GM12878 (cell line): ENCODE data around the gene TMEM120B. TPM values are rescaled to one million over a fixed set of nuclear protein-coding genes. Genes with fewer than 3 reads are reported as not detected.

Experiments
- ATAC-seq: fragments of 200-7000 bp; cut with Tn5 transposase; 3 replicates; pipeline ENCODE4 v1.9.1; 2020; ENCODE audit warnings: mild to moderate bottlenecking, moderate library complexity
- BruUV-seq: library from RNA; stranded (reverse); fragments of 400-500 nt; replicated peaks from 2 replicates; lab custom pipeline; 2021; lab: Mats Ljungman, UMichigan
- CTCF ChIA-PET: fragments of 300-600 bp; sonication (Branson Sonifier 250); formaldehyde crosslinking; extraction: SDS; loops from one replicate; lab custom pipeline; 2021; ENCODE audit warnings: inconsistent platforms; lab: Yijun Ruan, JAX
- POLR2A ChIA-PET: fragments of 350-600 bp; formaldehyde crosslinking; extraction: SDS; loops from one replicate; lab custom pipeline; 2021; ENCODE audit warnings: inconsistent platforms; lab: Charles Lee
- RAD21 ChIA-PET: fragments of 300-600 bp; sonication (Branson Sonifier 250); formaldehyde crosslinking; loops from one replicate; lab custom pipeline; 2023; ENCODE audit warnings: antibody characterized with exemption; ENCODE audit not compliant: unreplicated experiment; lab: Charles Lee
- SMC1A ChIA-PET: fragments of 300-600 bp; sonication (Branson Sonifier 250); formaldehyde crosslinking; loops from one replicate; lab custom pipeline; 2023; ENCODE audit not compliant: unreplicated experiment, uncharacterized antibody; lab: Charles Lee
- DNase-seq: peaks from one replicate; pipeline ENCODE4 v3.0.0-alpha.2; 2011; ENCODE audit warnings: low read depth, low spot score
- FAIRE-seq: peaks from 3 replicates; lab custom pipeline; 2011; peaks lifted over from hg19 to GRCh38; lab: Jason Lieb, UNC
- H2AFZ ChIP-seq: 2 replicates; pipeline ENCODE4 v1.6.0; 2011; ENCODE audit warnings: low read depth, low read length, control low read depth; ENCODE audit not compliant: control insufficient read depth
- H3K27ac ChIP-seq: 2 replicates; pipeline ENCODE4 v1.5.1; 2011; ENCODE audit warnings: control low read depth; ENCODE audit not compliant: control insufficient read depth, insufficient read depth
- H3K27me3 ChIP-seq, 2 experiments: replicated peaks in 1 of 2; 2 replicates each; pipeline versions ENCODE4 v1.6.0 to v1.6.1; 2011; ENCODE audit warnings: low read length in 1 of 2; ENCODE audit not compliant: control insufficient read depth in 2 of 2, insufficient read depth in 2 of 2
- H3K36me3 ChIP-seq, 2 experiments: 2 replicates each; pipeline ENCODE4 v1.5.1; 2011; ENCODE audit warnings: low read length in 1 of 2; ENCODE audit not compliant: control insufficient read depth in 2 of 2, insufficient read depth in 2 of 2
- H3K4me1 ChIP-seq: 2 replicates; pipeline ENCODE4 v1.6.1; 2011; ENCODE audit warnings: mild to moderate bottlenecking, low read length, moderate library complexity, mixed read lengths; ENCODE audit not compliant: control insufficient read depth, insufficient read depth
- H3K4me2 ChIP-seq: 2 replicates; pipeline ENCODE4 v1.6.0; 2011; ENCODE audit warnings: control low read depth; ENCODE audit not compliant: control insufficient read depth, insufficient read depth
- H3K4me3 ChIP-seq: fragments of 200-600 bp; sonication (generic); 2 replicates; pipeline ENCODE4 v1.5.1; 2016
- H3K79me2 ChIP-seq: 2 replicates; pipeline ENCODE4 v1.6.0; 2011; ENCODE audit warnings: low read length; ENCODE audit not compliant: control insufficient read depth, insufficient read depth
- H3K9ac ChIP-seq: 2 replicates; pipeline ENCODE4 v1.8.0; 2011; ENCODE audit warnings: low read length, control low read depth, mixed read lengths; ENCODE audit not compliant: control insufficient read depth, insufficient read depth
- H3K9me3 ChIP-seq: replicated peaks from 3 replicates; pipeline ENCODE4 v1.5.1; 2011; ENCODE audit warnings: mild to moderate bottlenecking, low read length; ENCODE audit not compliant: control insufficient read depth, insufficient read depth
- H4K20me1 ChIP-seq: 2 replicates; pipeline ENCODE4 v1.6.0; 2011; ENCODE audit not compliant: control insufficient read depth, insufficient read depth
- MEF2B ChIP-seq: fragments of 450-650 bp; IDR thresholded peaks from 2 replicates; pipeline ENCODE4 v1.6.1; 2018; ENCODE audit warnings: mild to moderate bottlenecking, moderate library complexity; ENCODE audit not compliant: partially characterized antibody, poor library complexity, severe bottlenecking
- POLR2A ChIP-seq: IDR thresholded peaks from 2 replicates; pipeline ENCODE4 v1.6.1; 2011; ENCODE audit warnings: low read depth, mild to moderate bottlenecking, low read length
- RB1 ChIP-seq: fragments of 450-650 bp; formaldehyde crosslinking; IDR thresholded peaks from 2 replicates; pipeline ENCODE4 v1.6.1; 2017; ENCODE audit warnings: mild to moderate bottlenecking, borderline replicate concordance
- SRF ChIP-seq, 2 experiments: IDR thresholded peaks; 2 replicates each; pipeline ENCODE4 v1.6.1; 2011; ENCODE audit warnings: low read depth in 2 of 2, low read length in 2 of 2, mild to moderate bottlenecking in 1 of 2, moderate library complexity in 1 of 2
- WGBS: methylation state at CpG from one replicate; pipeline ENCODE4 v1.1.6; 2016; ENCODE audit warnings: low lambda C conversion rate; ENCODE audit not compliant: insufficient replicate concordance, insufficient coverage; ENCODE audit errors: missing lambda C conversion rate; 5-methylcytosine and 5-hydroxymethylcytosine counted together
- in situ Hi-C: fragments of 300-500 bp; cut with MboI; formaldehyde crosslinking; loops from 9 replicates; pipeline ENCODE4 v1.14.3; 2018; ENCODE audit warnings: mixed read lengths
- intact Hi-C: fragments of 100-400 bp; cut with micrococcal nuclease; formaldehyde crosslinking; loops from one replicate; pipeline ENCODE4 v1.14.2; 2022; ENCODE audit not compliant: unreplicated experiment
- polyA plus RNA-seq, 11 experiments: library from polyadenylated mRNA; depleted of rRNA in 4 of 11; unstranded in 6 of 11; stranded (reverse) in 5 of 11; fragments of >200 nt; fragmentation: Nextera tagmentation in 4 of 11; fragmentation: Illumina TruSeq in 1 of 11; extraction: Ambion mirVana in 4 of 11; extraction: Trizol in 1 of 11; gene quantifications; 1 replicate in 1 of 11; 2 replicates in 10 of 11; pipeline versions ENCODE4 v1.2.1 to v1.2.3, GENCODE V29; 2011 to 2016; ENCODE audit warnings: inconsistent platforms in 2 of 11, missing spikeins in 2 of 11, low read depth in 1 of 11
- total RNA-seq, 4 experiments: library from RNA; depleted of rRNA in 3 of 4; stranded (reverse); fragments of >200 nt in 3 of 4; fragmentation: Illumina TruSeq in 1 of 4; extraction: Trizol in 1 of 4; gene quantifications; 2 replicates each; pipeline versions ENCODE4 v1.2.1 to v1.2.3, GENCODE V29; 2013 to 2021
- TF ChIP-seq, protein P1 (sequence below): fragments of 450-650 bp; IDR thresholded peaks from 2 replicates; pipeline ENCODE4 v1.6.1; 2017; ENCODE audit warnings: low read depth, mild to moderate bottlenecking, moderate library complexity

The TMEM120B gene
- total and polyA plus RNA-seq, 10 of the 15 experiments (the other 5 are each of a cell fraction or from before 2014, with no cell fraction given): 4.0 to 26.2 (median 9.2) TPM

DNA sequence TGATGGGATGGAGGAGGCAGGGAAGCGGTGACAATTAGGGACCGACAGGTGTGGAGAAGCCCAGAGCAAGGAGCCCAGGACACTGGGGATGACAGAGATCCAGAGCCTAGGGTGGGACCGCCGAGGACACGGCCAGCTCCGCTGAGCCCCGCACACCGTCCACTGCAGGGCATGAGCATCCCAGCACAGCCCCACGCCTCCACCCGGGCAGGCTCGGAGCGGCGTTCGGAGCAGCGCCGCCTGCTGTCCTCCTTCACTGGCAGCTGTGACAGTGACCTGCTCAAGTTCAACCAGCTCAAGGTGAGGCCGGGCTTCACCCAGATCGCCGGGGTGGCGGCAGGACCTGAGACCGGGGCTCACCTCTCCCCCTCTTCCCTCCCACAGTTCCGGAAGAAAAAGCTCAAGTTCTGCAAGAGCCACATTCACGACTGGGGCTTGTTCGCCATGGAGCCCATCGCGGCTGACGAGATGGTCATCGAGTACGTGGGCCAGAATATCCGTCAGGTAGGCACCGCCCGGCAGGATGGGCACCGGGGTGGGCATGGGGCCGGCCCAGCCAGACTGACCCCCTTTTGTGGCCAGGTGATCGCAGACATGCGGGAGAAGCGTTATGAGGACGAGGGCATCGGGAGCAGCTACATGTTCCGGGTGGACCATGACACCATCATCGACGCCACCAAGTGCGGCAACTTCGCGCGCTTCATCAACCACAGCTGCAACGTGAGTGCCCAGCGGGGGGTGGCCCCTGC, 115.0 kb downstream of the TMEM120B start:
- Histone ChIP-seq H3K4me2 (no peak overlapping the region), H3K9me3 (no peaks in the 10 kb centered on the region), H3K79me2 (no peaks in the 10 kb centered on the region), H3K4me3 (no peak overlapping the region)
- RAD21 ChIA-PET: interaction anchor here (1.4 kb wide), 1 partner anchor 33 kb away, joined by 4 read pairs; no protein-coding TSS in a partner anchor
- in situ Hi-C loops: no loop called here
- no peak for ATAC-seq
- TF ChIP-seq SRF (IDR thresholded peaks at IDR 0.05; ENCODE audit: low read depth in 2 of 2, low read length in 2 of 2): no peak
- TF ChIP-seq MEF2B: no peak
- TF ChIP-seq, protein P1, sequence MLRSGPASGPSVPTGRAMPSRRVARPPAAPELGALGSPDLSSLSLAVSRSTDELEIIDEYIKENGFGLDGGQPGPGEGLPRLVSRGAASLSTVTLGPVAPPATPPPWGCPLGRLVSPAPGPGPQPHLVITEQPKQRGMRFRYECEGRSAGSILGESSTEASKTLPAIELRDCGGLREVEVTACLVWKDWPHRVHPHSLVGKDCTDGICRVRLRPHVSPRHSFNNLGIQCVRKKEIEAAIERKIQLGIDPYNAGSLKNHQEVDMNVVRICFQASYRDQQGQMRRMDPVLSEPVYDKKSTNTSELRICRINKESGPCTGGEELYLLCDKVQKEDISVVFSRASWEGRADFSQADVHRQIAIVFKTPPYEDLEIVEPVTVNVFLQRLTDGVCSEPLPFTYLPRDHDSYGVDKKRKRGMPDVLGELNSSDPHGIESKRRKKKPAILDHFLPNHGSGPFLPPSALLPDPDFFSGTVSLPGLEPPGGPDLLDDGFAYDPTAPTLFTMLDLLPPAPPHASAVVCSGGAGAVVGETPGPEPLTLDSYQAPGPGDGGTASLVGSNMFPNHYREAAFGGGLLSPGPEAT: no peak
- 0 out of 2 replicates have a peak, but pooled peaks have one; percentile 13 for TF ChIP-seq POLR2A
- no peak for TF ChIP-seq RB1
- TF ChIP-seq, all 136 proteins: peak for 1
- no peak for FAIRE-seq
- no peak overlapping the region for H3K27ac ChIP-seq
- H3K27me3 ChIP-seq: no peaks in the 10 kb centered on the region
- 96% methylated on average over 37 of the region's 48 CpGs for WGBS
- no peaks in the 10 kb centered on the region for H3K4me1 ChIP-seq
- POLR2A ChIA-PET: interaction anchor here (0.5 to 0.6 kb wide), 2 partner anchors 63 to 98 kb away, joined by 3 to 5 read pairs; no protein-coding TSS in a partner anchor
- CTCF ChIA-PET: interaction anchor here (1.7 to 2.1 kb wide), 2 partner anchors 10 to 33 kb away, joined by 4 to 8 read pairs; no protein-coding TSS in a partner anchor
- no peak for DNase-seq
- intact Hi-C loops: no loop called here
- H3K9ac ChIP-seq: no peak overlapping the region
- no peak overlapping the region for H2AFZ ChIP-seq
- SMC1A ChIA-PET: no interaction called here
- H3K36me3 ChIP-seq: peaks cover 6 to 21% of the 10 kb centered on the region in 2 experiments; a peak in 3 of 4 replicates
- no peaks in the 10 kb centered on the region; the same call in 1 of the 2 replicates for H4K20me1 ChIP-seq
- no TSS peak for BruUV-seq
